Measurements from ENCODE around the gene UHRF1.

The UHRF1 gene

DNA sequence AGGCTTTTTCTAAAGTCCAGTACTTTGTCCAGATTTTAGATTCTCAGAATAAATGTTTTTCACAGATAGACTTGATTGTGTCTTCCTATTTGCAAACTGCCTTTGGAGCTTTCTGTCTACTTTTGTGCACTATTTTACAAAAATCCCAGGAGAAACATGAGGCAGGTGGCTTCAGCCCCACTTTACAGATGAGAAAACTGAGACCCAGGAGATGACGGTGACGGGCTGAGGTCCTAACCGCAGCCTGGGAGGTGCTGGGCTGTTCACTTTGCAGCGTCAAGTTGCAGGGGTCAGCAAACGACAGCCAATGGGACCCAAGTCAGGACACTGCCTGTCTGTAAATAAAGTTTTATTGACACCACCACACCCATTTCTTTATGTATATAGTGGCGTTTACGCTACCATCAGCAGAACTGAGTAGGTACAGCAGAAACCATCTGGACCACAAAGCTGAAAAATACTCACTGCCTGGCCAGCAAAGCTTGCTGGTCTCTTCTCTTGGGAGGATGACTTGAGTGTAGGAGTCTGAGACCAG is 52.9 kb downstream of the UHRF1 start:
- Histone ChIP-seq H3K4ac (ENCODE audit: low read depth in 1 of 2, low read length in 2 of 2) (no peak overlapping the region), H3K79me1 (replicated peaks; ENCODE audit: low read length, poor library complexity, severe bottlenecking) (peaks cover 13% of the 10 kb centered on the region), H2BK15ac (ENCODE audit: low read depth, poor library complexity, severe bottlenecking) (no peak overlapping the region), H3K9me3 (ENCODE audit: control insufficient read depth, low read length) (no peaks in the 10 kb centered on the region), H2AK5ac (ENCODE audit: low read length, severe bottlenecking) (peak overlapping the region; percentile 50), H3K18ac (ENCODE audit: low read depth in 1 of 2, low read length in 2 of 2) (no peak overlapping the region), H3K4me3 (ENCODE audit: insufficient read depth in 1 of 2, low read depth in 1 of 2, low read length in 2 of 2) (no peak overlapping the region), H3K36me3 (ENCODE audit: control insufficient read depth in 1 of 2, insufficient read depth in 2 of 2, low read depth in 1 of 2, low read length in 2 of 2) (peaks cover 21 to 26% of the 10 kb centered on the region in 2 experiments), H3K4me2 (ENCODE audit: low read length, poor library complexity, severe bottlenecking) (no peak overlapping the region), H3K14ac (ENCODE audit: low read length in 2 of 2) (no peak overlapping the region), H3K23ac (ENCODE audit: low read length in 2 of 2) (no peak overlapping the region), H2BK12ac (ENCODE audit: low read length in 2 of 2) (no peak overlapping the region), H3K4me1 (ENCODE audit: control insufficient read depth, insufficient read depth, low read depth, low read length) (peaks cover 23% of the 10 kb centered on the region), H3K27me3 (ENCODE audit: control insufficient read depth in 1 of 2, insufficient read depth in 1 of 2, low read length in 2 of 2) (no peaks in the 10 kb centered on the region), H4K91ac (ENCODE audit: low read length) (no peak overlapping the region), H3K27ac (ENCODE audit: low read length, poor library complexity, severe bottlenecking) (no peak overlapping the region), H2BK5ac (ENCODE audit: low read depth, low read length, poor library complexity, severe bottlenecking) (no peak overlapping the region), H3K9ac (ENCODE audit: low read length) (no peak overlapping the region), H2BK120ac (ENCODE audit: low read depth, low read length) (no peak overlapping the region), H4K8ac (ENCODE audit: low read length) (peak overlapping the region; percentile 37), H2AFZ (ENCODE audit: low read depth, low read length) (no peak overlapping the region)
- WGBS = 99% methylated on average over 5 of the region's 7 CpGs
- no peak for DNase-seq

DNA sequence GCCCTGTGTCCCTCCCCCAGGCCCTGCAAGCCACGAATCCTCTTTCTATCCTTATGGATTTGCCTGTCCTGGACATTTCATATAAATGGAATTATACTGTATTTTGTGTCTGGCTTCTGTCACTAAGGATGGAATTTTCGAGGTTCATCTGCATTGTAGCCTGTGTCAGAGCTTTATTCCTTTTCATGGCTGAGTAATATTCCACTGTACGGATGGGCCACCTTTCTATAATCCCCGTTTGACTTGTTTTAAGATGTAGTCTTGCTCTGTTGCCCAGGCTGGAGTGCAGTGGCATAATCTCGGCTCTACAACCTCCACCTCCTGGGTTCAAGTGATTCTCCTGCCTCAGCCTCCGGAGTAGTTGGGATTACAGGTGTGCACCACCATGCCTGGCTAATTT is 55.8 kb downstream of the UHRF1 start:
- Histone ChIP-seq H3K27me3 (ENCODE audit: control insufficient read depth in 1 of 2, insufficient read depth in 1 of 2, low read length in 2 of 2) (no peaks in the 10 kb centered on the region), H3K4ac (ENCODE audit: low read depth in 1 of 2, low read length in 2 of 2) (no peak overlapping the region), H2AFZ (ENCODE audit: low read depth, low read length) (no peak overlapping the region), H3K79me1 (replicated peaks; ENCODE audit: low read length, poor library complexity, severe bottlenecking) (peaks cover 11% of the 10 kb centered on the region), H3K9me3 (ENCODE audit: control insufficient read depth, low read length) (no peaks in the 10 kb centered on the region), H3K27ac (ENCODE audit: low read length, poor library complexity, severe bottlenecking) (no peak overlapping the region), H3K36me3 (ENCODE audit: control insufficient read depth in 1 of 2, insufficient read depth in 2 of 2, low read depth in 1 of 2, low read length in 2 of 2) (peaks cover 10 to 14% of the 10 kb centered on the region in 2 experiments), H2BK5ac (ENCODE audit: low read depth, low read length, poor library complexity, severe bottlenecking) (no peak overlapping the region), H3K18ac (ENCODE audit: low read depth in 1 of 2, low read length in 2 of 2) (no peak overlapping the region), H3K4me1 (ENCODE audit: control insufficient read depth, insufficient read depth, low read depth, low read length) (peaks cover 12% of the 10 kb centered on the region), H3K4me3 (ENCODE audit: insufficient read depth in 1 of 2, low read depth in 1 of 2, low read length in 2 of 2) (no peak overlapping the region), H3K9ac (ENCODE audit: low read length) (no peak overlapping the region), H3K4me2 (ENCODE audit: low read length, poor library complexity, severe bottlenecking) (no peak overlapping the region), H2AK5ac (ENCODE audit: low read length, severe bottlenecking) (no peak overlapping the region), H4K91ac (ENCODE audit: low read length) (no peak overlapping the region), H2BK120ac (ENCODE audit: low read depth, low read length) (no peak overlapping the region), H4K8ac (ENCODE audit: low read length) (no peak overlapping the region), H3K14ac (ENCODE audit: low read length in 2 of 2) (no peak overlapping the region), H2BK12ac (ENCODE audit: low read length in 2 of 2) (no peak overlapping the region), H2BK15ac (ENCODE audit: low read depth, poor library complexity, severe bottlenecking) (no peak overlapping the region), H3K23ac (ENCODE audit: low read length in 2 of 2) (no peak overlapping the region)
- no peak for DNase-seq
- 99% methylated on average over 4 of the region's 6 CpGs for WGBS

DNA sequence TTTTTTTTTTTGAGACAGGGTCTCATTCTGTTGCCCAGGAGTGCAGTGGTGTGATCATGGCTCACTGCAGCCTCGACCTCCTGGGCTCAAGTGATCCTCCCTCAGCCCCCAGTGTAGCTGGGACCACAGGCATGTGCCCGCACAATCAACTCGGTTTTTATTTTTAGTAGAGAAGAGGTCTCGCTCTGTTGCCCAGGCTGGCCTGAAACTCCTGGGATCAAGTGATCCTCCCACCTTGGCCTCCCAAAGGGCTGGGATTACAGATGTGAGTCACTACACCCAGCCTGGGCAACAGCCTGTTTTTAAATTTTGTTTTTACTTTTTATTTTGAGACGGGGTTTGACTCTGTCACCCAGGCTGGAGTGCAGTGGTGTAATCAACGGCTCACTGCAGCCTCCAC is 57.3 kb downstream of the UHRF1 start:
- Histone ChIP-seq H3K4ac (ENCODE audit: low read depth in 1 of 2, low read length in 2 of 2) (no peak overlapping the region), H3K4me3 (ENCODE audit: insufficient read depth in 1 of 2, low read depth in 1 of 2, low read length in 2 of 2) (no peak overlapping the region), H2BK15ac (ENCODE audit: low read depth, poor library complexity, severe bottlenecking) (no peak overlapping the region), H4K8ac (ENCODE audit: low read length) (no peak overlapping the region), H3K36me3 (ENCODE audit: control insufficient read depth in 1 of 2, insufficient read depth in 2 of 2, low read depth in 1 of 2, low read length in 2 of 2) (peaks cover 6 to 7% of the 10 kb centered on the region in 2 experiments), H3K9ac (ENCODE audit: low read length) (no peak overlapping the region), H2BK120ac (ENCODE audit: low read depth, low read length) (no peak overlapping the region), H3K9me3 (ENCODE audit: control insufficient read depth, low read length) (no peaks in the 10 kb centered on the region), H2AK5ac (ENCODE audit: low read length, severe bottlenecking) (no peak overlapping the region), H4K91ac (ENCODE audit: low read length) (no peak overlapping the region), H3K4me1 (ENCODE audit: control insufficient read depth, insufficient read depth, low read depth, low read length) (peaks cover 21% of the 10 kb centered on the region), H3K27me3 (ENCODE audit: control insufficient read depth in 1 of 2, insufficient read depth in 1 of 2, low read length in 2 of 2) (no peaks in the 10 kb centered on the region), H3K79me1 (replicated peaks; ENCODE audit: low read length, poor library complexity, severe bottlenecking) (peaks cover 5% of the 10 kb centered on the region), H3K27ac (ENCODE audit: low read length, poor library complexity, severe bottlenecking) (peak overlapping the region; percentile 33), H3K18ac (ENCODE audit: low read depth in 1 of 2, low read length in 2 of 2) (no peak overlapping the region), H2AFZ (ENCODE audit: low read depth, low read length) (no peak overlapping the region), H2BK12ac (ENCODE audit: low read length in 2 of 2) (no peak overlapping the region), H3K4me2 (ENCODE audit: low read length, poor library complexity, severe bottlenecking) (no peak overlapping the region), H3K14ac (ENCODE audit: low read length in 2 of 2) (no peak overlapping the region), H3K23ac (ENCODE audit: low read length in 2 of 2) (no peak overlapping the region), H2BK5ac (ENCODE audit: low read depth, low read length, poor library complexity, severe bottlenecking) (no peak overlapping the region)
- WGBS = 89% methylated on average over 6 of the region's 6 CpGs
- DNase-seq = no peak

DNA sequence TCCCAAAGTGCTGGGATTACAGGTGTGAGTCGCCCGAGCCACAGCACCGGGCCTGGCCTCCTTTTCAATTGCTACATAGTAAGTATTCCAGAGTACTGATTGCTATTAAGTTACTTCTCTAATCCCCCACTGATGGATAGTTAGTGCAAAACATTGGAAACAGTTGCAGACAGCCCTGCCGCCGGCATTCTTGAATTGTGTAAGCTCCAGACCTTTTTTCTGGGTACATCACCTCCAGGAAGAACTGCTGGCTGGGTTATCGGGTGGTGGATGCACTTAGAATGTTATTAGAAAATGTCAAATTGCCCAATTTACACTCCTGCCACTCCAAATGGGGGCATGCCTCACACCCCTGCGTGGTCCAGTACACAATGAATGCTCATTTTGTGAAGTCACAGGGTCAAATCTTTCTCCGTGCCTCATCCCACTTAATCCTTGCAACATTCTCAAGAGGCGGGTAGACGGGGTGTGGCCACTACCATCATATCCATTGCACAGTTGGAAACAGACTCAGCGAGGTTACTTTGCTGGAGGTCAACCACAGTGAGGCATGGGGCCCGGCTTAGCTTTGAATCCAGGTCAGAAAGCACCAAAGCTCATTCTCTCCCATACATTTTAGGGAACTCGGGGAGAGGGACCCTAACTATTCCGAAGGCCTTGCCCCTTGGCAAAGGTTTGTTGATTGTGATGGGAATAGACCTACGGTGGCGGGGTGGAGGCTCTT is 58.6 kb downstream of the UHRF1 start:
- H3K9me3 ChIP-seq (ENCODE audit: control insufficient read depth, low read length) = no peaks in the 10 kb centered on the region
- H3K4ac ChIP-seq (ENCODE audit: low read depth in 1 of 2, low read length in 2 of 2) = peak overlapping the region; percentile 49 to 54
- H3K4me2 ChIP-seq (ENCODE audit: low read length, poor library complexity, severe bottlenecking) = peak overlapping the region; percentile 33
- H3K27ac ChIP-seq (ENCODE audit: low read length, poor library complexity, severe bottlenecking) = peak overlapping the region; percentile 26
- H3K18ac ChIP-seq (ENCODE audit: low read depth in 1 of 2, low read length in 2 of 2) = peak overlapping the region in 1 of 2 experiments; percentile 93
- peak overlapping the region; percentile 20 to 75 for H3K4me3 ChIP-seq (ENCODE audit: insufficient read depth in 1 of 2, low read depth in 1 of 2, low read length in 2 of 2)
- peak overlapping the region; percentile 50 for H2AK5ac ChIP-seq (ENCODE audit: low read length, severe bottlenecking)
- peak overlapping the region; percentile 23 for H4K91ac ChIP-seq (ENCODE audit: low read length)
- H2BK5ac ChIP-seq (ENCODE audit: low read depth, low read length, poor library complexity, severe bottlenecking) = no peak overlapping the region
- no peaks in the 10 kb centered on the region for H3K27me3 ChIP-seq (ENCODE audit: control insufficient read depth in 1 of 2, insufficient read depth in 1 of 2, low read length in 2 of 2)
- no peak overlapping the region for H2BK15ac ChIP-seq (ENCODE audit: low read depth, poor library complexity, severe bottlenecking)
- H3K23ac ChIP-seq (ENCODE audit: low read length in 2 of 2) = peak overlapping the region in 1 of 2 experiments; percentile 14
- no peak overlapping the region for H2BK120ac ChIP-seq (ENCODE audit: low read depth, low read length)
- peak overlapping the region; percentile 60 for H2AFZ ChIP-seq (ENCODE audit: low read depth, low read length)
- peaks cover 0 to 3% of the 10 kb centered on the region in 2 experiments for H3K36me3 ChIP-seq (ENCODE audit: control insufficient read depth in 1 of 2, insufficient read depth in 2 of 2, low read depth in 1 of 2, low read length in 2 of 2)
- WGBS = 68% methylated on average over 15 of the region's 16 CpGs
- H3K79me1 ChIP-seq (replicated peaks; ENCODE audit: low read length, poor library complexity, severe bottlenecking) = no peaks in the 10 kb centered on the region
- peak overlapping the region; percentile 71 for H4K8ac ChIP-seq (ENCODE audit: low read length)
- H3K4me1 ChIP-seq (ENCODE audit: control insufficient read depth, insufficient read depth, low read depth, low read length) = peaks cover 34% of the 10 kb centered on the region
- peak overlapping the region in 1 of 2 experiments; percentile 80 for H2BK12ac ChIP-seq (ENCODE audit: low read length in 2 of 2)
- H3K14ac ChIP-seq (ENCODE audit: low read length in 2 of 2) = peak overlapping the region in 1 of 2 experiments; percentile 74
- H3K9ac ChIP-seq (ENCODE audit: low read length) = peak overlapping the region; percentile 69
- DNase-seq = peak; percentile 63
